Sigmoid colon (tissue), 4 donors: Measurements from ENCODE around the gene PARD3.

Experiments
- POLR2AphosphoS5 ChIP-seq, 4 donors: sonication (generic); formaldehyde crosslinking; IDR thresholded peaks; one replicate each; pipeline ENCODE4 v1.6.1; 2017; ENCODE audit warnings: antibody characterized with exemption in 4 of 4
- TF ChIP-seq, protein P1 (sequence below), 4 experiments: fragments of 450-650 bp in 3 of 4; fragments of 200-600 bp in 1 of 4; IDR thresholded peaks; one replicate each; pipeline ENCODE4 v1.5.1; 2016 to 2019; ENCODE audit warnings: antibody characterized with exemption in 4 of 4, mild to moderate bottlenecking in 3 of 4, moderate library complexity in 2 of 4

DNA sequence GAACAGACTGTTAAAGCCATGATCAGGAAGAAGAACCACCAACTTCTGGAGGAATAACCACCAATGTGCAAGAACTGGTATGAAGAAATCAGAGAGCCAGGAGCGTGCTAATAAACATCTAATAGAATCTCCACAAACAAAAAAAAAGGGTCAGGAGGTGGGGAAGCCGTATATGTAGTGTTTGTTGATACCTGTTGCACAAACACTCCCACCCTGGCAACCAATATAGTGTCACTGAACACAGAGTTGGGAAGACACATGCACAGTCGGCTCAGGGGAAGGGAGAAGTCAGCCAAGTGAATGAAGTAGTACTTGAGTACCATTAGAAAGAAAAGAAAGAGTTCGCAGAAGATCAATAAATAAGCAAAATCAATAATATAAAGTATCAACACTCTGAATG is 400.1 kb downstream of the PARD3 start:
- TF ChIP-seq, protein P1, sequence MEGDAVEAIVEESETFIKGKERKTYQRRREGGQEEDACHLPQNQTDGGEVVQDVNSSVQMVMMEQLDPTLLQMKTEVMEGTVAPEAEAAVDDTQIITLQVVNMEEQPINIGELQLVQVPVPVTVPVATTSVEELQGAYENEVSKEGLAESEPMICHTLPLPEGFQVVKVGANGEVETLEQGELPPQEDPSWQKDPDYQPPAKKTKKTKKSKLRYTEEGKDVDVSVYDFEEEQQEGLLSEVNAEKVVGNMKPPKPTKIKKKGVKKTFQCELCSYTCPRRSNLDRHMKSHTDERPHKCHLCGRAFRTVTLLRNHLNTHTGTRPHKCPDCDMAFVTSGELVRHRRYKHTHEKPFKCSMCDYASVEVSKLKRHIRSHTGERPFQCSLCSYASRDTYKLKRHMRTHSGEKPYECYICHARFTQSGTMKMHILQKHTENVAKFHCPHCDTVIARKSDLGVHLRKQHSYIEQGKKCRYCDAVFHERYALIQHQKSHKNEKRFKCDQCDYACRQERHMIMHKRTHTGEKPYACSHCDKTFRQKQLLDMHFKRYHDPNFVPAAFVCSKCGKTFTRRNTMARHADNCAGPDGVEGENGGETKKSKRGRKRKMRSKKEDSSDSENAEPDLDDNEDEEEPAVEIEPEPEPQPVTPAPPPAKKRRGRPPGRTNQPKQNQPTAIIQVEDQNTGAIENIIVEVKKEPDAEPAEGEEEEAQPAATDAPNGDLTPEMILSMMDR (IDR thresholded peaks at IDR 0.05) = no peak
- no peak for TF ChIP-seq POLR2AphosphoS5 (IDR thresholded peaks at IDR 0.05)
